Measurements from ENCODE around the gene RGS1.
"Not testable (repeated sequence)": the region's sequence is repeated elsewhere in the genome, so short reads cannot be mapped to it uniquely, and the experiment has no call there.

RGS1 gene

DNA sequence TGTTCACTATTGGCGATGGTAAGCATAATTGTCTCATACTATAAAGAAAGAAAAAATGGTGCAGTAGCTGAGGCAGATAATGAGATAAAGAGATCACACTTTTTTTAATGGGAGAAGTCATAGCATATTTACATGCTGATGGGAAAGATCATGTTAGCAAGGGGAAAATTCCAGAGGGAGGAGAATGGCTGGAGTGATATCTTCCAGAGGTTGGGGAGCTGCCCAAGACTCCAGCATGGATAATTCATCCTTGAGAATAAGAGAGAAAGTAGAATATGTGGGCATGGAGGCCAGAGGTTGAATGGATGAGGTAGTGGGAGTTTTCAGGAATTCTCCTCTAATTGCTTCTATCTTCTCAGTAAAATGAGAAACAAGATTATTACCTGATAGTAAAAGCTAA is 45.8 kb upstream of the RGS1 start:
- peak overlapping the region; percentile 46 for H2AFZ ChIP-seq (ENCODE audit: low read depth)

DNA sequence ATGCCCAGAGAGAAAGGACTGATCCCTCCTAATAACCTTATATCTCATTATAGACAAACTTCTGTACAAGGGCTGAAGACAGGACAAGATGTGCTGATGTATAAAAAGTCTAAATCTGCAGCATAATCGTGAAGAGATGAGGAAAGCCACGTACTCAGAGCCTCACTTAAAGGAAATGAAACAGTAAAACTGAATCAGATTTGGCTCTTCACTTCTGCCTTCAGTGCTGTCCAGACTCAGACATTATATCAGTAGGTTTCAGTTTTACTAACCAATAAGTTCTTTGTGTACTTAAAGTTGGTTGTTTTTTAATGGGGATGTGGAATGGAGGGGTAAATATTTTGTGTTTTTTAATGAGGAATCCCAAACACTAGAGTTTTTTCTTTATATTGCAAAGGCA is 45.3 kb upstream of the RGS1 start:
- no peaks in the 10 kb centered on the region for H4K20me1 ChIP-seq (ENCODE audit: insufficient read depth)
- H3K4me2 ChIP-seq, result peak overlapping the region; percentile 69
- H3K4me1 ChIP-seq (ENCODE audit: low read depth, poor library complexity, severe bottlenecking), result peaks cover 64% of the 10 kb centered on the region
- peak overlapping the region; percentile 13; the same call in 1 of the 2 replicates for H3K9ac ChIP-seq
- peak overlapping the region; percentile 55 for H3K27ac ChIP-seq
- H3K36me3 ChIP-seq (ENCODE audit: insufficient read depth), result no peaks in the 10 kb centered on the region
- H3K4me3 ChIP-seq (IDR thresholded peaks at IDR 0.05; ENCODE audit: insufficient read depth, low read depth, low read length), result no peak overlapping the region
- H3K27me3 ChIP-seq (ENCODE audit: insufficient read depth, low read depth), result no peaks in the 10 kb centered on the region
- peak overlapping the region; percentile 46 for H2AFZ ChIP-seq (ENCODE audit: low read depth)
- TF ChIP-seq, protein P1, sequence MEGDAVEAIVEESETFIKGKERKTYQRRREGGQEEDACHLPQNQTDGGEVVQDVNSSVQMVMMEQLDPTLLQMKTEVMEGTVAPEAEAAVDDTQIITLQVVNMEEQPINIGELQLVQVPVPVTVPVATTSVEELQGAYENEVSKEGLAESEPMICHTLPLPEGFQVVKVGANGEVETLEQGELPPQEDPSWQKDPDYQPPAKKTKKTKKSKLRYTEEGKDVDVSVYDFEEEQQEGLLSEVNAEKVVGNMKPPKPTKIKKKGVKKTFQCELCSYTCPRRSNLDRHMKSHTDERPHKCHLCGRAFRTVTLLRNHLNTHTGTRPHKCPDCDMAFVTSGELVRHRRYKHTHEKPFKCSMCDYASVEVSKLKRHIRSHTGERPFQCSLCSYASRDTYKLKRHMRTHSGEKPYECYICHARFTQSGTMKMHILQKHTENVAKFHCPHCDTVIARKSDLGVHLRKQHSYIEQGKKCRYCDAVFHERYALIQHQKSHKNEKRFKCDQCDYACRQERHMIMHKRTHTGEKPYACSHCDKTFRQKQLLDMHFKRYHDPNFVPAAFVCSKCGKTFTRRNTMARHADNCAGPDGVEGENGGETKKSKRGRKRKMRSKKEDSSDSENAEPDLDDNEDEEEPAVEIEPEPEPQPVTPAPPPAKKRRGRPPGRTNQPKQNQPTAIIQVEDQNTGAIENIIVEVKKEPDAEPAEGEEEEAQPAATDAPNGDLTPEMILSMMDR (conservative IDR thresholded peaks at IDR 0.05; ENCODE audit: low read depth, low read length), result no peak
- no peaks in the 10 kb centered on the region for H3K79me2 ChIP-seq (ENCODE audit: insufficient read depth, low read depth)

More for the DNA sequence above, 45.8 kb upstream of the RGS1 start:
- Histone ChIP-seq H3K4me3 (IDR thresholded peaks at IDR 0.05; ENCODE audit: insufficient read depth, low read depth, low read length) (no peak overlapping the region), H4K20me1 (ENCODE audit: insufficient read depth) (no peaks in the 10 kb centered on the region), H3K27me3 (ENCODE audit: insufficient read depth, low read depth) (no peaks in the 10 kb centered on the region), H3K4me1 (ENCODE audit: low read depth, poor library complexity, severe bottlenecking) (peaks cover 62% of the 10 kb centered on the region), H3K9ac (peak overlapping the region; percentile 13; the same call in 1 of the 2 replicates), H3K79me2 (ENCODE audit: insufficient read depth, low read depth) (no peaks in the 10 kb centered on the region), H3K36me3 (ENCODE audit: insufficient read depth) (no peaks in the 10 kb centered on the region), H3K27ac (peak overlapping the region; percentile 55), H3K4me2 (peak overlapping the region; percentile 69)
- TF ChIP-seq, protein P1 (conservative IDR thresholded peaks at IDR 0.05; ENCODE audit: low read depth, low read length), result no peak

DNA sequence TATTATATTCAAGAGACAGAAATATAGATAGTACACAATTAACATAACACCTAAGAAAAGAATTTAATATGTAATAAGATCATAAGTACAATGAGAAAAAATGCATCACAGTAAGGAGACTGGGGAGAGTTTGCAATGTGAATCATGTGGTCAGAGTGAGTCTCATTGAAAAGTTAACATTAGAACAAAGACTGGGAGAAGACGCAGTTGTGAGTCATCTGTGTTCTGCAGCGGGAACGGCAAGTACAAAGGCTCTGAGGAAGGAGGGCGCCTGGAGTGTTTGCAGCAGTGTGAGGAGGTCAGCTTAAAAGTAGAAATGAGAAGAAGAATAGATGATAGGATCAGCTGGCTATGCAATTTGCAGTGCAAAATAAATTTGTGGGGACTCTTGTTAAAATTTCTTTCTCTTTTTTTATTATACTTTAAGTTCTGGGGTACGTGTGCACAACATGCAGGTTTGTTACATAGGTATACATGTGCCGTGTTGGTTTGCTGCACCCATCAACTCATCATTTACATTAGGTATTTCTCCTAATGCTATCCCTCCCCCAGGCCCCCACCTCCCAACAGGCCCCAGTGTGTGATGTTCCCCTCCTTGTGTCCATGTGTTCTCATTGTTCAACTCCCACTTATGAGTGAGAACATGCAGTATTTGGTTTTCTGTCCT is 44.4 kb upstream of the RGS1 start:
- not testable (repeated sequence) for H2AFZ ChIP-seq (ENCODE audit: low read depth); H3K4me3 ChIP-seq (IDR thresholded peaks at IDR 0.05; ENCODE audit: insufficient read depth, low read depth, low read length); H3K27me3 ChIP-seq (ENCODE audit: insufficient read depth, low read depth); H4K20me1 ChIP-seq (ENCODE audit: insufficient read depth); H3K9ac ChIP-seq; H3K79me2 ChIP-seq (ENCODE audit: insufficient read depth, low read depth); H3K36me3 ChIP-seq (ENCODE audit: insufficient read depth)
- Histone ChIP-seq H3K27ac (peak overlapping the region; percentile 55), H3K4me1 (ENCODE audit: low read depth, poor library complexity, severe bottlenecking) (peaks cover 73% of the 10 kb centered on the region), H3K4me2 (peak overlapping the region; percentile 69)

DNA sequence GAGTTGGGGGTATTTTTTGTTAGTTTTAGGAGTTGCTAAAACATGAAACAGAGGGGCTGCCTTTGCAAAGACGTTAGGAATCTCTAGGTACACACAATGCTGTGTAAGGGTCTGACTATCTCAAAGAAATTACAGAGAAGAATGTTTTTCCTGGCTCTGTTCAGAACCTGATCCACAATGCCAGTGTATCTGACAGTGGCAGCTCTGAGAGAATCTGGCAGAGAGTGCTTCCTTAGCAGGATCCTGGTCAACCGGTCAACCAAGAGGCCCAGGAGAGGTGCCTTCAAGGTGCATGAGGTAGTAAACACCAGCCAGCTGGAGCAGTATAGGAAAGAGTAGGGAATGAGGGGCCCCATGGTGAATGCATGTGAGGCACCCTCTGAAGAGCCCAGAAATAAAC is 40.9 kb upstream of the RGS1 start:
- H3K4me2 ChIP-seq, result peak overlapping the region; percentile 18; the same call in 1 of the 2 replicates
- TF ChIP-seq, protein P1 (conservative IDR thresholded peaks at IDR 0.05; ENCODE audit: low read depth, low read length), result no peak
- no peak overlapping the region for H3K27ac ChIP-seq
- peaks cover 88% of the 10 kb centered on the region for H3K4me1 ChIP-seq (ENCODE audit: low read depth, poor library complexity, severe bottlenecking)
- no peaks in the 10 kb centered on the region for H3K36me3 ChIP-seq (ENCODE audit: insufficient read depth)
- peak overlapping the region; percentile 34; the same call in 1 of the 2 replicates for H2AFZ ChIP-seq (ENCODE audit: low read depth)
- H3K4me3 ChIP-seq (IDR thresholded peaks at IDR 0.05; ENCODE audit: insufficient read depth, low read depth, low read length), result no peak overlapping the region
- no peak overlapping the region for H3K9ac ChIP-seq
- H3K79me2 ChIP-seq (ENCODE audit: insufficient read depth, low read depth), result no peaks in the 10 kb centered on the region
- H4K20me1 ChIP-seq (ENCODE audit: insufficient read depth), result no peaks in the 10 kb centered on the region
- no peaks in the 10 kb centered on the region for H3K27me3 ChIP-seq (ENCODE audit: insufficient read depth, low read depth)
